HEK293 (cell line): Measurements from ENCODE around the gene GPR157.

Experiments used
- CTCF ChIP-seq: fragments of 450-650 bp; formaldehyde crosslinking; IDR thresholded peaks from 2 replicates; pipeline ENCODE4 v1.5.1; 2016; ENCODE audit warnings: missing biosample characterization, missing genetic modification characterization
- PRDM10 ChIP-seq: fragments of 450-650 bp; formaldehyde crosslinking; IDR thresholded peaks from 2 replicates; pipeline ENCODE4 v1.5.1; 2016; ENCODE audit warnings: missing biosample characterization, missing genetic modification characterization
- REST ChIP-seq: fragments of 450-650 bp; formaldehyde crosslinking; IDR thresholded peaks from 2 replicates; pipeline ENCODE4 v1.5.1; 2016; ENCODE audit warnings: missing biosample characterization, missing genetic modification characterization
- SALL2 ChIP-seq: fragments of 450-650 bp; formaldehyde crosslinking; IDR thresholded peaks from 2 replicates; pipeline ENCODE4 v1.5.0; 2017; ENCODE audit warnings: missing biosample characterization, mild to moderate bottlenecking, missing genetic modification characterization, borderline replicate concordance
- ZFP37 ChIP-seq: fragments of 450-650 bp; formaldehyde crosslinking; IDR thresholded peaks from 2 replicates; pipeline ENCODE4 v1.5.1; 2016; ENCODE audit warnings: missing biosample characterization, missing genetic modification characterization
- ZNF10 ChIP-seq: fragments of 450-650 bp; formaldehyde crosslinking; IDR thresholded peaks from 2 replicates; pipeline ENCODE4 v1.5.1; 2017; ENCODE audit warnings: missing biosample characterization, missing genetic modification characterization
- ZNF785 ChIP-seq: fragments of 450-650 bp; formaldehyde crosslinking; IDR thresholded peaks from 2 replicates; pipeline ENCODE4 v1.5.1; 2016; ENCODE audit warnings: missing biosample characterization, missing genetic modification characterization

- no peak for TF ChIP-seq REST (tag by site-specific recombination)
- no peak for TF ChIP-seq SALL2 (tag by site-specific recombination)
- TF ChIP-seq CTCF (tag by site-specific recombination): no peak
- no peak for TF ChIP-seq ZFP37 (tag by site-specific recombination)
- TF ChIP-seq PRDM10 (tag by site-specific recombination): no peak
- TF ChIP-seq ZNF10: no peak
- no peak for TF ChIP-seq ZNF785
Measured at GRCh38 chr1:9149837-9150581, 21.1 kb upstream of the GPR157 start.
